Measurements from ENCODE around the gene DYSF.

GRCh38 chr2:71704131-71704561 is 250.8 kb downstream of the DYSF start:
- TF ChIP-seq POLR2A (IDR thresholded peaks at IDR 0.05): no peak
- TF ChIP-seq CTCF (IDR thresholded peaks at IDR 0.05): no peak
